ENCODE data around the gene CFAP57.
"Not testable (repeated sequence)": the region's sequence is repeated elsewhere in the genome, so short reads cannot be mapped to it uniquely, and the experiment has no call there.

Gene CFAP57

DNA sequence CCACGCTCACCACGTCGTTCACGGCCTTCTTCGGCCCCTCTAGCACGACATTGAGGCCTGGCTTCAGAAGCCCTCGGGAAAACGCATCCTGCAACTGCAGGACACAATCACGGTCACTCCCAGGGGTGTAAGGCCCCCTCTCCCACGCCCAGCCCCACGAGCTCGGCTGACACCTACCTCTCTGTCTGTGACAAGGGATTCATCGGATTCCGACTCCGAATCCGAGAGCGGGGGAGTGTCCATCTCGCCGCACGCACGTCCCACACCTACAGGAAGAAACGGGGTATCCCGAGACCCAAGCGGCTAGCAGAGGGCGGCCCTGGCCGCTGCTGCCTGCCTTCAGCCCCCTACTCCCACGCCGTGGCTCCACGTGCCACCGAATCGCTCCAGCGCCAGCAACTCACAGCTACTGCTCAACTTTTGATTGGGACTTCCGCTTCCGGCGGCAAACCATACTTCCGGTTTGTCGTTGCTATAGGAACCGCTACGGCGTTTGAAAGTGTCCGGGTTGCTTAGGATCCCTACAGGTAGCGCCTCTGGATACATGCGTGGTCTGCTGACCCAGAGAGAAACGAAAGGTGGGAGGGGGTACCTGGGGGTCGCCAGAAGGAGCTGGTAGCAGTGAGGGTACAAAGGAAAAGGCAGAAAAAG lies at the start of gene CFAP57, which contains the start of gene EBNA1BP2:
Gene CFAP57, plus strand, starts transcription at position 455 of the 651 bp plus-strand sequence. CDS start 424 bp downstream, outside the sequence.
Gene EBNA1BP2, minus strand, starts transcription at position 415 of the 651 bp plus-strand sequence. Its CDS starts 172 bp downstream, at position 243.
- DNase-seq (ENCODE audit: low read depth in 1 of 2, low spot score in 1 of 2) = peak; percentile 90 to 92

DNA sequence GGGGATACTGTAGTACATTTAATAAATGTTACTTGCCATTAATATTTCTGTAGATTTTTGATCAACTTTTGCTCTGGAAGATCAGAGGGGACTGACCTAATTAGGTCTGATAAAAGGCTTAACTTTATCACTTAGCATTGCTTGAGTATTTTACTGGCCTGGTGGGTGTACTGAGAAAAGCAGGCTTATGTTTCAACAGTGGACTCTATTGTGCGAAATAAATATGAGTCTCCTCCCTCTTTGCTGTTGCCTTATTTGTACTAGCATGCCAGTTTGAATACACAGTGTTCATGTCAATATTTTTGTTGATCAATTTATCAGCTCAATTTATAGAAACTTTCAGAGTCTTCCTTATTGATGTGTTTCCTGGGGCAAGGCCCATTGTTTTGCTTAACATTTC lies 49.1 kb upstream of the CFAP57 start:
- no peak for DNase-seq (ENCODE audit: low read depth in 1 of 2, low spot score in 1 of 2)

DNA sequence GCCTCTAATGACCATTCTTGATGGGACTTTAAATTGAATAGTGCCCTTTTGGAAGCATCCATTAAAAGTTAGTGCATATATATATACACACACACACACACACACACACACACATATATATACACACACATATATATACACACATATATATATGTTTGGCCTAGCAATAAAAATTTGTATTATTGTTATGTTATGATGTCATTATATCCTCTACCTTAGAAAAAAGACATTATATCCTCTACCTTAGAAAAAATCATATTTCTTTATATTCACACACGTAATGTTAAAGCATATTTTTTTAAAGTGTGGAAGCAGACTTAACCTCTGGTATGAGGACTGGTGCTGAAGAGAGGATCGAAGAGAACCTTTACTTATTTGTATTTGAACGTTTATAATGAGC lies 43.3 kb upstream of the CFAP57 start:
- DNase-seq (ENCODE audit: low read depth in 1 of 2, low spot score in 1 of 2) = no peak

- no peak for DNase-seq (ENCODE audit: low read depth in 1 of 2, low spot score in 1 of 2)
Measured at GRCh38 chr1:43129426-43129825, 42.7 kb upstream of the CFAP57 start.

GRCh38 chr1:43134068-43134467 lies 38.1 kb upstream of the CFAP57 start:
- DNase-seq (ENCODE audit: low read depth in 1 of 2, low spot score in 1 of 2) = no peak

DNA sequence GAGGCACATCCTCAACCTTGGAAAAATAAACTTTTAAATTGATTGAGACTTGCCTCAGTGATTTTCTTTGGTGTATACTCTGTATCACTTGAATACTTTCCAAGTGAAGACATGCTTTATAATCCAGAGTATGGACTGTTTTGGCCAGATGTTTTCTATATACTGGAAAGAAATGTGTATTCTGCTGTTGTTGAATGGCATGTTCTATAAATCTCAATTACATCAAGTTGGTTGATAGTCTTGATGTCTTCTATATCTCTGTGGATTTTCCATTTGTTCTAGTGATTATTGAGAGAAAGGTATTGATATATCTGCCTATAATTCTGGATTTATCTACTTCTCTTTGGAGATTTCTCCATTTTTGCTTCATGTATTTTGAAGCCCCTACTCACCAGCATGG lies 37.5 kb upstream of the CFAP57 start:
- DNase-seq (ENCODE audit: low read depth in 1 of 2, low spot score in 1 of 2) = no peak

DNA sequence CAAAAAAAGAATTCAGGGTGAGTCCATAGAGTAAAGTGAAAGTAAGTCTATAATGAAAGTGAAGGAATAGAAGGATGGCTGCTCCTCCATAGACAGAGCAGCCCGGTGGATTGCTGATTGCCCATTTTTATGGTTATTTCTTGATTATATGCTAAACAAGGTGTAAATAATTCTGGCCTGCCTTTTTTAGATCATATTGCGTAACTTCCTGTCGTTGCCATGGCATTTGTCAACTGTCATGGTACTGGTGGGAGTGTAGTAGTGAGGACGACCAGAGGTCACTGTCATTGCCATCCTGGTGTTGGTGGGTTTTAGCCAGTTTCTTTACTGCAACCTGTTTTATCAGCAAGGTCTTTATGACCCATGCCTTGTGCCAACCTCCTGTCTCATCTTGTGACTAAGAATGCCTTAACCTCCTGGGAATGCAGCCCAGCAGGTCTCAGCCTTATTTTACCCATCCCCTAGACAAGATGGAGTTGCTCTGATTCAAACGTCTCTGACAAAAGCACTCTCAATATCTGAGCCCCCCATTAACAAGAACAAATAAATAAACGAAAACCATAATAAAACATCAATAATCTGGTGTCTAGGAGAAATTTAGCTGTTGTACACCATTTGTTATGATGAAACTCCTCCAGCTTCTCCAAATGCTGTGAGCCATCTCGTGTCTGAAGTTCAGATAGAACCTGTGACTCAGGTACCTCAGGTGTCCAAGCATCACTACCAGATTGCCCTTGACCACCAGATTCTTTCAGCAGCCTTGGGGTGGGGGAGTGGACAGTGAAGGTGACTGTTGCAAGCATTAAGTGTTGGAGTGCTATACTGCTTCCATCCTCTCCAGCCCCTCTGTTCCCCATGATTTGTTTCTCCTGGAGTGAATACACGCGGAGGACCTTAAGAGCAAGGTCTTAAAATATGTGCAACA lies 36.0 kb upstream of the CFAP57 start:
- DNase-seq (ENCODE audit: low read depth in 1 of 2, low spot score in 1 of 2) = no peak

DNA sequence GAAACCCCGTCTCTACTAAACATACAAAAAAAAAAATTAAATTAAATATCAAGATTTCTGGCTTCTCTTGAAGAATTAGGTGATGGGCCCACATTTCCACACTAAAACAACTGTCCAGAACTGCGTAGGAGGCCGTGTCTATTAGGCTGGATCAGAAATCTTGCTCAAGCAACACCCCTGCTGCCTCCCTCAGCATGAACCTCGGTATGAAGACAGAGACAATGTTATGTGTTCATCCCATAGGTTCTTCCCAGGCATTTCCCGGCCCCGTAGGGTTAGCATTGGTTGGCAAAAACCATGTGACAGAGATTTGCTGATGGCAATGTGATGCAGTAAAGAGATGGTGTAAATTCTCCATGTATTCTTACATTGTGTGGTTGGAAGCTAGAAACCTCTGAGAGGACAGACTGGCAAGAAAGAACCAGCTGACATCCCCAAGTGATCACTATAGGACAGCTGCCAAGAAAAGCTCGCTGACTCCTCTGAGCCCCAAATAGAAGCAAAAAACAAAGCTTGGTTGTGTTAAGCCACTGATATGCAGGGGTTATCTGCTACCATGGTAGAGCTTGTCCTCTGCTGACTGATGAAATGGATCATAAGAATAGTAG lies 34.6 kb upstream of the CFAP57 start:
- DNase-seq (ENCODE audit: low read depth in 1 of 2, low spot score in 1 of 2) = no peak

- DNase-seq (ENCODE audit: low read depth in 1 of 2, low spot score in 1 of 2) = not testable (repeated sequence)
Measured at GRCh38 chr1:43139295-43139694, 32.8 kb upstream of the CFAP57 start.

- no peak for DNase-seq (ENCODE audit: low read depth in 1 of 2, low spot score in 1 of 2)
Measured at GRCh38 chr1:43140010-43140409, 32.1 kb upstream of the CFAP57 start.

GRCh38 chr1:43140583-43140982 lies 31.5 kb upstream of the CFAP57 start:
- DNase-seq (ENCODE audit: low read depth in 1 of 2, low spot score in 1 of 2) = no peak

GRCh38 chr1:43143441-43143888 lies 28.7 kb upstream of the CFAP57 start:
- no peak for DNase-seq (ENCODE audit: low read depth in 1 of 2, low spot score in 1 of 2)

GRCh38 chr1:43144237-43144636 lies 27.9 kb upstream of the CFAP57 start:
- DNase-seq (ENCODE audit: low read depth in 1 of 2, low spot score in 1 of 2) = no peak

- peak in 1 of 2 donors; percentile 22 for DNase-seq (ENCODE audit: low read depth in 1 of 2, low spot score in 1 of 2)
Measured at GRCh38 chr1:43147625-43148327, 24.4 kb upstream of the CFAP57 start.

DNA sequence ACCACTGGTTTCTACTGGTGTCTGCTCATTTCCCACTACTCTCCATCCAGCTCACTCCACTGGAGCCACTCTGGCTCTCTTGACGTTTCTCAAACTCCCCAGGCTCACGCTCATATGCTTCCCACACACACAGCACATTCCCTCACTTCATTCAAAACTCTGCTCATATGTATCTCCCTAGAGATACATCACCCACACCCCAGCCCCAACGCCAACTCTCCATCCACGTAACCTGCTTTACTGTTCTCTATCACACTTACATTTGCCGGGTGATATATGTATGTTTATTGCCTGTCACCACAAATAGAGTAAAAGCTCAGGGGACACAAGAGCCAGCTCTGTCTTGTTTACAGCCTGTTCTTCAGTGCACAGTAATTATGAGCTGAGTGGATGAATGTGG lies 22.2 kb upstream of the CFAP57 start:
- no peak for DNase-seq (ENCODE audit: low read depth in 1 of 2, low spot score in 1 of 2)

DNA sequence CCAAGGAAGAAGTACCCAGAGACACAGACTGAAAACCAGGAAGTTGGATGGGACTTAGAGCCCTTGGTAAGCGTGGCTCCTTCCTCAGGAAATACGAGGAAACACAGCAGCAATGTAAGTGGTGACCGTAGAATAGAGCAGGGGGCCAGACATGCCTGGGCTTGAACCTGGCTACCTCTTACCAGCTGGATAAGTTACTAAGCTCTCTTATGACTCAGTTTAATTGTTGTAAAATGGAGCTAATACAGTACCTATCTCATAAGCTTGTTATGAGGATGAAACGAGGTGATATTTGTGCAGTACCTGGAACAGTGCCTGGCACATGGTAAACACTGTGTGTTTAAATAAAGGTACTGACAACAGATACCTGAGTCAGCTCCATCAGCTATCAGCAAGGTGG lies 19.3 kb upstream of the CFAP57 start:
- no peak for DNase-seq (ENCODE audit: low read depth in 1 of 2, low spot score in 1 of 2)

- DNase-seq (ENCODE audit: low read depth in 1 of 2, low spot score in 1 of 2) = no peak
Measured at GRCh38 chr1:43153443-43153842, 18.7 kb upstream of the CFAP57 start.

DNA sequence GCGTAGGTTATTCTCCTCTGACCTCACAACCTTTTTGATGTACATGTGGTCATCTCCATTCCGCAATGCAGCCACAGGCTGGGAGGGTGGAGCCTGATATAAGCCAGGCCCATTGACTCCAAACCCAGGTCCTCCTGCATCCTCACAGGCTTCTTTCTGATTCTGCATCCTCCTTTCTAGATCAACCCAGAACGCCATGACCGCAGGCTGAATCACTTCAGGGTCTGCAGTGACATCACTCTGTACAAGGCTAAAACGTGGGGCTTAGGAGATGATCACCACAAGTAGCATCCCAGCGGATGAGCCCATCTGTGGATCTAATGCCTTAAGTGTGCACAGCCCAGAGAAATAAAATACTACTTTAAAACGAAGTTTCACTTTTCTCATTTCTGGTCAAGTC lies 16.1 kb upstream of the CFAP57 start:
- DNase-seq (ENCODE audit: low read depth in 1 of 2, low spot score in 1 of 2) = no peak

DNA sequence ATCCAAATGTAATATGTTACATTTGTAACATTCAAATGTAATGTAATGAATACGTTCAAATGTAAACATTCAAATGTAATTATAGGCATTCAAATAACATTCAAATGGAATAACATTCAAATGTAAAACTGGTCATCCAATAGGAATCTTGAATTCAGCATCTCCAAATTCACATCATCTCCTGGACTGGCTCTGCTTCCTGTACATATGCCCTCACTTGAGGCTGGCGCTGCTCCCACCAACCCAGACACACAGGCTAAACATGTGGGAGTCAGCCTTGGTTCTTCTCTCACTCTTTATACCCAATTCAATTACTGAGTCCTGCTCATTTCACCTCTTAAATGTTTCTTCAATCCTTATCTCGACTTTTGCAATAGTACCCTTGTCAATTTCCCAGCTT lies 7.0 kb upstream of the CFAP57 start:
- DNase-seq (ENCODE audit: low read depth in 1 of 2, low spot score in 1 of 2) = no peak

DNA sequence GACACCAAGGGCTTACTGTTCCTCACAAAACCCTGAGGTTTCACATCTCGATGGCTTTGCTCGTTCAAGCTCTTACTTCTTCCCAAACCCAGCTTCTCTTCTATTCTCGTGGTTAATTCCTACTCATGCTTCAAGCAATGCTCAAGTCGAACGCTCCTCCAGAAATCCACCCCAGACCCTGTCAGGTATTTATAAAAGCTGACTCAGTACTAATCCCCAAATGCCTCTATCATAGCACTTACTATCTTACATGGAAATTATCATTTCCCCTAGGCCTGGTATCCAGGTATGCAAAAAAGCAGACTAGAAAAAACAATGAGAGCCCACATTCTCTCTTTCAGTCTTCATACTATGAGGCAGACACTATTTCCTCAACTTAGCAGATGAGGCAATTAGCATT lies 6.4 kb upstream of the CFAP57 start:
- DNase-seq (ENCODE audit: low read depth in 1 of 2, low spot score in 1 of 2) = no peak

DNA sequence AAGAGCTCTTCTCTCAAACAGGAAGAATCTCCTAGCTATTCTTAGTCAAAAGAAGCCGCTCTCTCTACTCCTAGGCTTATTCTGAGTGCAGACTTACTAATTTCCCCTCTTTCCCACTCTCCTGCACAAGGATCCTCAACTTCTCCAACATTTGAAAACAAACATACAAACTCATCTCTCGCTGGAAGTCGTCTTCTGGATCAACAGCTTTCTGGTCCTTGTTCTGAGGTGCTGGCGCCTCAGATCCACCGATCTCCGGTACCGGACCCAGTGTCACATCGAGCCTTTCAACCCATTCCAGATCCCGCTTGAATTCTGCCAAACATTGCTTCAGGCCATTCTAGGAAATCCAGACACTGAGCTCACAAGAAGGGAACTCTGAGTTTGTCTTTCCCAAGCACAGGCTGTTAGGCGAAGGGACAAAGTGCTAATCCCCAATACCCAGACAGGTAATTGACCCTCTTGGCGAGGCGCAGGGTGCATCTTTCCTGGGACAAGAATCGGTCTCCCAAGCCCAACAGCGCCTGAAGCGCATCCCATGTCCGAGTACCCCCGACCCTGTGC lies 736 bp upstream of the CFAP57 start:
- DNase-seq (ENCODE audit: low read depth in 1 of 2, low spot score in 1 of 2) = no peak
